ENCODE results near the gene MACF1.

The MACF1 gene

DNA sequence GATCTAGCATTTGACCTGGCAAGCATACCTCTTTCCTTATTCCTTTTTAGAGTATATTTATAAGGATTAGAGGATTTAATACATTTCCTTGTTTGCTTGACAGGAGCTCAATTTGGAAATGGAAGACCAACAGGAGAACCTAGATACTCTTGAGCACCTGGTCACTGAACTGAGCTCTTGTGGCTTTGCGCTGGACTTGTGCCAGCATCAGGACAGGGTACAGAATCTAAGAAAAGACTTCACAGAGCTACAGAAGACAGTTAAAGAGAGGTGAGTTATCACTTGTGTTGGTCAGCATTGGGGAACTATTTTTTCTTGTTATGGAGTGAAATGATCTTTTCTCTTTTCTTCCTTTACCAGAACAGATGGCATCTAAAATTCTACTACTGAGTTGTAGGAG, 163.6 kb downstream of the MACF1 start:
- DNase-seq = no peak

DNA sequence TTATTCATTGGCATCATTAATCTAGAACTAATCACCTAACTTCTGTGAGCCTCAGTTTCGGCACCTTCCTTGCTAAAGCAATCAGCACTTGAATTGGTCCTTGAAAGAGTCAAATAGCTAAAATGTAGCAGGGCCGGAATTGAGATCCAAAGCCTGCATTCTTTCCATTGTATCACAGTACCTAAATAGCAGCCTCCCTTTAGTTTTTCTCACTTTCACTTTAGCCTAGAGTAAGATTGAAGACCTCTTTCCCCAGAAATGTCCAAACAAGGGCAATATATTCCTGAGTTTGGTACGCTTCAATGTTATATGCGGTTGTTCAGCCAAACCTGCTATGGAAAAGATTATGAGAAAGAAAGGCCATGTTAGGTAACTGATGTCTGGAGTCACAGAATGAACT, 165.1 kb downstream of the MACF1 start:
- no peak for DNase-seq

GRCh38 chr1:39370602-39371001, 166.1 kb downstream of the MACF1 start:
- DNase-seq = no peak

- no peak for DNase-seq
Measured at GRCh38 chr1:39372105-39372504, 167.6 kb downstream of the MACF1 start.

- DNase-seq = no peak
Measured at GRCh38 chr1:39376656-39377055, 172.2 kb downstream of the MACF1 start.

- no peak for DNase-seq
Measured at GRCh38 chr1:39378377-39378776, 173.9 kb downstream of the MACF1 start.

DNA sequence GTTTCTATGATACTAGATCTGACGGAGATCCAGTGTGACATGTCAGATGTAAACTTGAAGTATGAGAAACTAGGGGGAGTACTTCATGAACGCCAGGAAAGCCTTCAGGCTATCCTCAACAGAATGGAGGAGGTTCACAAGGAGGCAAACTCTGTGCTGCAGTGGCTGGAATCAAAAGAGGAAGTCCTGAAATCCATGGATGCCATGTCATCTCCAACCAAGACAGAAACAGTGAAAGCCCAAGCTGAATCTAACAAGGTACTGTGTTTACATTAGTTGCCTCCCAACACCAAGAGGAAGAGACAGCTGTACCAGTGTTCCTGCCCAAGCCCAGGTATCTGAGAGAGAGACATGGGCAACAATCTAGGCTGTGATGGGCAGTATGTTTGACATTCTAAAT, 174.7 kb downstream of the MACF1 start:
- DNase-seq = no peak

GRCh38 chr1:39380036-39380435, 175.5 kb downstream of the MACF1 start:
- no peak for DNase-seq

- no peak for DNase-seq
Measured at GRCh38 chr1:39381839-39382238, 177.3 kb downstream of the MACF1 start.

DNA sequence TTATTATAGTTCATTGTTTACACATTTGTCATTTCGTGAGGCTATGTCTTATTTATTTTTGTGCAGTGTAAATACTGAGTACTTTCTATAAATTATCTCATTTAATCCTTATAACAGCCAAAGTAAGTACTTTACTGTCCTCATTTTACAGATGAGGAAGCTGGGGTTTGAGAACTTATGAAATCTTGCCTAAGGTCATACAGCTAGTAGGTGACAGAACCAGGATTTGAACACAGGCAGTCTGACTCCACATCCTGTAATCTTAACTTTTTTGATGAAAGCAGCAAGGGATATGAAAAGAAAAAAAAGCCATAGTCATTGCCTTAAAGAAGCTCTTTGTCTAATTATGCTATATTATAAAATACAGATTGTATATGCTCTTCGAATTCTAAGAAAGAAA, 179.8 kb downstream of the MACF1 start:
- DNase-seq = no peak

DNA sequence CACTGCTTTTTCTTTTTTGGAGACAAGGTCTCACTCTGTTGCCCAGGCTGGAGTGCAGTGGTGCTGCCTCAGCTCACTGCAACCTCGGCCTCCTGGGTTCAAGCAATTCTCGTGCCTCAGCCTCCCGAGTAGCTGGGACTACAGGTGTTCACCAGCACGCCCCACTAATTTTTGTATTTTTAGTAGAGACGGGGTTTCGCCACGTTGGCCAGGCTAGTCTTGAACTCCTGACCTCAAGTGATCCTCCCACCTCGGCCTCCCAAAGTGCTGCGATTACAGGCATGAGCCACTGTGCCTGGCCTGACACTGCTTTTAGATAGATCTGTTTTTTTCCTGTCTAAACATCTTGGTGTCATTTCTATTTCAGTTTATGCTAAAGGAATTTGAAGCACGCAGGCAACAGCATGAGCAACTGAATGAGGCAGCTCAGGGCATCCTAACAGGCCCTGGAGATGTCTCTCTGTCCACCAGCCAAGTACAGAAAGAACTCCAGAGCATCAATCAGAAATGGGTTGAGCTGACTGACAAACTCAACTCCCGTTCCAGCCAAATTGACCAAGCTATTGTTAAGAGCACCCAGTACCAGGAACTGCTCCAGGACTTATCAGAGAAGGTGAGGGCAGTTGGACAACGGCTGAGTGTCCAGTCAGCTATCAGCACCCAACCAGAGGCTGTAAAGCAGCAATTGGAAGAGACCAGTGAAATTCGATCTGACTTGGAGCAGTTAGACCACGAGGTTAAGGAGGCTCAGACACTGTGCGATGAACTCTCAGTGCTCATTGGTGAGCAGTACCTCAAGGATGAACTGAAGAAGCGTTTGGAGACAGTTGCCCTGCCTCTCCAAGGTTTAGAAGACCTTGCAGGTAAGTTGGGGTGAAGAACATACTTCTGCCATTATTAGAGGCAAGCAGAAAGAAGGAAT, 180.8 kb downstream of the MACF1 start:
- DNase-seq = no peak

DNA sequence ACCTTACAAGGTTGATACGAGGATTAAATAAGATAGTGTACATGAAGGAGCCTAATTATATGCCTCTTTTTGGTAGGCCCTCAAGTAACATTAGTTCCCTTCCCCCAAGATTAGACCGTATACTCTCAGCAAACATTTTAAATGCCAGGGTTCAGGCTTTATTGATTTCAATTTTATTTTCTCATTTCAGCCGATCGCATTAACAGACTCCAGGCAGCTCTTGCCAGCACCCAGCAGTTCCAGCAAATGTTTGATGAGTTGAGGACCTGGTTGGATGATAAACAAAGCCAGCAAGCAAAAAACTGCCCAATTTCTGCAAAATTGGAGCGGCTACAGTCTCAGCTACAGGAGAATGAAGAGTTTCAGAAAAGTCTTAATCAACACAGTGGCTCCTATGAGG, 182.5 kb downstream of the MACF1 start:
- no peak for DNase-seq

GRCh38 chr1:39387452-39387851, 183.0 kb downstream of the MACF1 start:
- no peak for DNase-seq

GRCh38 chr1:39391691-39392679, 187.5 kb downstream of the MACF1 start:
- no peak for DNase-seq

- DNase-seq = no peak
Measured at GRCh38 chr1:39392851-39393573, 188.5 kb downstream of the MACF1 start.

DNA sequence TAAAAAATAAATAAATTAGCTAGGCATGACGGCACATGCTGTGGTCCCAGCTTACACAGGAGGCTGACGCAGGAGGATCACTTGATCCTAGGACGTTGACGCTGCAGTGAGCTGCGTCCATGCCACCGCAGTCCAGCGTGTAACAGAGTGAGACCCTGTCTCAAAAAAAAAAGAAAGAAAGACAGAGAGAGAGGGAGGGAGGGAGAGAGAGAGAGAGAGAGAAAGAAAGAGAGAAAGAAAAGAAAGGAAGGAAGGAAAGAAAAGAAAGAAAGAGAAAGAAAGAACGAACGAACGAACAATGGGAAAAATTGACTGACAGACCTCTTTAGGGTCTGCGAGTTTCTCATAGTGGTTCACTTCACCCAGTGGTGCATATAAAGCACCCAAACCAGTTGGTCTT, 189.2 kb downstream of the MACF1 start:
- no peak for DNase-seq

DNA sequence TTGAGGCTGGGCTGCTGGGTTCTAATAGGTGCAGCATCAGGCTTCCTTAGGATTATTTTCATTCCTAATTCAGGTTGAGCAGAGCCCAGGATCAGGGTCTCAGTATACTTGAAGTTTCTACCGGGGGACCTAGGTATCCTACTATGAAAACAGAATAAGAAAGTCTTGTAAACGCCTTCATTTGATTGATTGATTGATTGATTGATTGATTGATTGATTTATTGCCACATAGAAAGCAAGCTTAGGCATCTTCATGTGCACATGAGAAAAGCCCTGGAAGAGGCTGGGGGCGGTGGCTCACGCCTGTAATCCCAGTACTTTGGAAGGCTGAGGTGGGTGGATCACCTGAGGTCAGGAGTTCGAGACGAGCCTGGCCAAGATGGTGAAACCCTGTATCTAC, 189.6 kb downstream of the MACF1 start:
- no peak for DNase-seq

- no peak for DNase-seq
Measured at GRCh38 chr1:39394598-39394997, 190.1 kb downstream of the MACF1 start.

GRCh38 chr1:39395357-39395831, 190.9 kb downstream of the MACF1 start:
- no peak for DNase-seq

DNA sequence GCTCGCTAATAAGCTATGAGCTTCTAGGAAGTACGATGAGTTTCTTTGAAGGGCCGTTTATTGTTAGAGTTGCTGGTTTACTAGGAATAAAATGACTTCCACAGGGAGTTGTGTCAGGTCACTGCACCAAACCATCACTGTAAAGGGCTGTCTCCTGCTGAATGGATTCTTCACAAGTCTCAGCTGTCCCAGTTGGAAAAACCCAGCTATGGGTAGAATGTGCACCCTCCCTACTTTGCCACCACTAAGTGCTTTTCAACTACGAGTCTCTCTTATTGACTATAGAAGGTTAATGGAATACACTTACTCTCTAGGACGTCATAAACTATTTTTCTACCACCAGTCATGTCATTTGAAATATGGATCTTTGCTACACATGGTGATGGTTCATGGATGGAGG, 192.2 kb downstream of the MACF1 start:
- DNase-seq = no peak

GRCh38 chr1:39397487-39397886, 193.0 kb downstream of the MACF1 start:
- DNase-seq = no peak

- no peak for DNase-seq
Measured at GRCh38 chr1:39398278-39399021, 194.0 kb downstream of the MACF1 start.
